Neuronal stem cell (in vitro differentiated cells): ENCODE measurements around the gene CUBN.

Experiments
- DNase-seq: peaks from one replicate; pipeline ENCODE4 v3.0.0-alpha.2; 2013; ENCODE audit warnings: low spot score
- H2AFZ ChIP-seq: one replicate; pipeline ENCODE4 v1.6.1; 2013; ENCODE audit warnings: mild to moderate bottlenecking, low read length, inconsistent platforms
- H2AK5ac ChIP-seq: 2 replicates; pipeline ENCODE4 v1.6.1; 2013; ENCODE audit warnings: low read depth, mild to moderate bottlenecking, inconsistent platforms, low read length, moderate library complexity, mixed read lengths
- H2BK120ac ChIP-seq: 2 replicates; pipeline ENCODE4 v1.6.1; 2013; ENCODE audit warnings: low read depth, mild to moderate bottlenecking, inconsistent platforms, low read length, moderate library complexity, mixed read lengths
- H2BK12ac ChIP-seq: one replicate; pipeline ENCODE4 v1.6.1; 2013; ENCODE audit warnings: low read length, inconsistent platforms
- H2BK15ac ChIP-seq: 2 replicates; pipeline ENCODE4 v1.6.1; 2013; ENCODE audit warnings: mild to moderate bottlenecking, low read length, inconsistent platforms, mixed read lengths
- H2BK5ac ChIP-seq: one replicate; pipeline ENCODE4 v1.6.1; 2013; ENCODE audit warnings: inconsistent platforms, mild to moderate bottlenecking, low read length, moderate library complexity
- H3K14ac ChIP-seq: one replicate; pipeline ENCODE4 v1.6.1; 2013; ENCODE audit warnings: low read length, inconsistent platforms
- H3K18ac ChIP-seq: 2 replicates; pipeline ENCODE4 v1.6.1; 2013; ENCODE audit warnings: low read length, inconsistent platforms
- H3K23ac ChIP-seq: 2 replicates; pipeline ENCODE4 v1.6.1; 2013; ENCODE audit warnings: low read depth, mild to moderate bottlenecking, mixed read lengths, low read length, inconsistent platforms; ENCODE audit not compliant: poor library complexity
- H3K27ac ChIP-seq: replicated peaks from 3 replicates; pipeline ENCODE4 v1.5.1; 2013; ENCODE audit warnings: low read length, inconsistent platforms
- H3K27me3 ChIP-seq, 3 experiments: 2 replicates each; pipeline ENCODE4 v1.6.1; 2013; ENCODE audit warnings: low read length in 3 of 3, mild to moderate bottlenecking in 2 of 3, inconsistent platforms in 1 of 3, low read depth in 1 of 3, mixed read lengths in 1 of 3, moderate library complexity in 1 of 3; ENCODE audit not compliant: control insufficient read depth in 3 of 3, insufficient read depth in 3 of 3
- H3K36me3 ChIP-seq, 2 donors: replicated peaks in 1 of 2; 2 replicates each; pipeline ENCODE4 v1.6.1; 2013; ENCODE audit warnings: low read length in 2 of 2; ENCODE audit not compliant: control insufficient read depth in 2 of 2, insufficient read depth in 2 of 2
- H3K4ac ChIP-seq: 2 replicates; pipeline ENCODE4 v1.6.1; 2013; ENCODE audit warnings: inconsistent platforms, mild to moderate bottlenecking, low read length, moderate library complexity
- H3K4me1 ChIP-seq, 2 donors: 1 replicate in 1 of 2; 2 replicates in 1 of 2; pipeline ENCODE4 v1.6.1; 2013; ENCODE audit warnings: low read length in 2 of 2, low read depth in 1 of 2; ENCODE audit not compliant: control insufficient read depth in 2 of 2, insufficient read depth in 1 of 2
- H3K4me2 ChIP-seq: one replicate; pipeline ENCODE4 v1.6.1; 2013; ENCODE audit warnings: mild to moderate bottlenecking, low read length, inconsistent platforms; ENCODE audit not compliant: insufficient read depth, poor library complexity, severe bottlenecking
- H3K4me3 ChIP-seq, 2 donors: 2 replicates each; pipeline ENCODE4 v1.5.1; 2013; ENCODE audit warnings: low read length in 2 of 2, mild to moderate bottlenecking in 2 of 2, inconsistent platforms in 1 of 2, moderate library complexity in 1 of 2
- H3K79me1 ChIP-seq: one replicate; pipeline ENCODE4 v1.6.1; 2013; ENCODE audit warnings: low read depth, mild to moderate bottlenecking, inconsistent platforms, low read length, moderate library complexity
- H3K9ac ChIP-seq: one replicate; pipeline ENCODE4 v1.6.1; 2013; ENCODE audit warnings: mild to moderate bottlenecking, low read depth, low read length, inconsistent platforms; ENCODE audit not compliant: poor library complexity
- H3K9me3 ChIP-seq, 2 donors: replicated peaks in 1 of 2; 2 replicates each; pipeline versions ENCODE3 to v1.6.1; 2013; ENCODE audit warnings: low read length in 2 of 2, mild to moderate bottlenecking in 2 of 2, inconsistent platforms in 1 of 2, low read depth in 1 of 2, mixed read lengths in 1 of 2, moderate library complexity in 1 of 2; ENCODE audit not compliant: control insufficient read depth in 2 of 2, insufficient read depth in 1 of 2
- H4K8ac ChIP-seq: one replicate; pipeline ENCODE4 v1.6.1; 2013; ENCODE audit warnings: low read depth, mild to moderate bottlenecking, inconsistent platforms, low read length, moderate library complexity
- H4K91ac ChIP-seq: one replicate; pipeline ENCODE4 v1.6.1; 2013; ENCODE audit warnings: low read length, low read depth, mild to moderate bottlenecking, inconsistent platforms; ENCODE audit not compliant: poor library complexity
- WGBS, 2 donors: extraction: QIAGEN DNeasy Blood & Tissue Kit; methylation state at CpG; one replicate each; pipeline ENCODE4 v1.1.7; 2013; ENCODE audit warnings: missing lambda C conversion rate in 2 of 2, mixed read lengths in 1 of 2; ENCODE audit not compliant: insufficient read length in 2 of 2, insufficient replicate concordance in 1 of 2; ENCODE audit errors: extremely low coverage in 2 of 2; 5-methylcytosine and 5-hydroxymethylcytosine counted together

Gene CUBN

DNA sequence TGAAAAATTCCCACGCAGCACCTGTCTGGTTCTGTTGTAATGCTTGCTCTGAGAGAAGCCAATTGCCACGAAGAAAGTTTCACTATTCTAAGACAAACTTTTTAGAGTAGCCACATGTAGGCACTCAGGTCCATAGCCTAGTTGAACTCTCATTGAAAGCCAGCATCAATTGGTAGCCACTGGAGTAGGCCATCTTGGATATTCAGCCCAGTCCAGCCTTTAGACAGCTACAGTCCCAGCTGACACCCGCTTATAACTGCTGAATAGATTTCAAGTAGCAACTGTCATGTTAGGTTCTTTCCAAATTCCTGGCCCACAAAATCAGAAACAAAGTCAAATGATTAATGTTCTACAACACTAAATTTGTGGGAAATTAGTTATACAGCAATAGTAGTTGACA, 31.6 kb downstream of the CUBN start:
- H2BK12ac ChIP-seq = no peak overlapping the region
- no peak overlapping the region for H3K4ac ChIP-seq
- no peak overlapping the region for H2BK15ac ChIP-seq
- no peaks in the 10 kb centered on the region for H3K36me3 ChIP-seq
- H3K9me3 ChIP-seq = peaks cover 0 to 12% of the 10 kb centered on the region in 2 donors
- no peaks in the 10 kb centered on the region for H3K27me3 ChIP-seq
- H4K91ac ChIP-seq = no peak overlapping the region
- no peak overlapping the region for H3K9ac ChIP-seq
- no peak overlapping the region for H4K8ac ChIP-seq
- no peak overlapping the region for H2BK5ac ChIP-seq
- no peak for DNase-seq
- no peak overlapping the region for H3K14ac ChIP-seq
- no peak overlapping the region for H2AK5ac ChIP-seq
- H3K4me3 ChIP-seq = no peak overlapping the region
- WGBS, 2 donors = no CpG with 5 or more reads among the region's 3 CpGs
- no peak overlapping the region for H3K23ac ChIP-seq
- no peak overlapping the region for H2AFZ ChIP-seq
- no peaks in the 10 kb centered on the region for H3K4me1 ChIP-seq
- H3K27ac ChIP-seq = no peak overlapping the region
- H3K4me2 ChIP-seq = no peak overlapping the region
- H3K18ac ChIP-seq = no peak overlapping the region
- H2BK120ac ChIP-seq = no peak overlapping the region
- no peaks in the 10 kb centered on the region for H3K79me1 ChIP-seq

DNA sequence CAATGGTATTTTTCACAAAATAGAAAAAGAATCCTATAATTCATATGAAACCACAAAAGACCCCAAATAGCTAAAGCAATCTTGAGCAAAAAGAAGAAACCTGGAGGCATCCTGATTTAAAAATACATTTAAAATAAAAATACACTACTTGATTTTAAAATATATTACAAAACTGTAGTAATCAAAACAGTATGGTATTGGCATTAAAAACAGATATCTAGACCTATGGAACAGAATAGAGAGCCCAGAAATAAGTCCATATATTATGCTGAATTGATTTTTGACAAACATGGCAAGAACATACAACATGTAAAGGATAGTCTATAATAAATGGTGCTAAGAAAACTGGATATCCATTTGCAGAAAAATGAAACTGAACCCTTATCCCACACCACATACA, 34.8 kb downstream of the CUBN start:
- Histone ChIP-seq H2AFZ (no peak overlapping the region), H3K4me3 (no peak overlapping the region), H3K36me3 (no peaks in the 10 kb centered on the region), H3K4ac (no peak overlapping the region), H2BK5ac (no peak overlapping the region), H3K9ac (no peak overlapping the region), H3K23ac (no peak overlapping the region), H3K18ac (no peak overlapping the region), H2BK15ac (no peak overlapping the region), H3K4me2 (no peak overlapping the region), H3K4me1 (peaks cover 0 to 6% of the 10 kb centered on the region in 2 donors), H2AK5ac (no peak overlapping the region), H3K27me3 (no peaks in the 10 kb centered on the region), H3K14ac (no peak overlapping the region), H3K27ac (no peak overlapping the region), H4K91ac (no peak overlapping the region), H4K8ac (no peak overlapping the region), H3K79me1 (no peaks in the 10 kb centered on the region), H2BK12ac (no peak overlapping the region), H3K9me3 (peaks cover 0 to 22% of the 10 kb centered on the region in 2 donors), H2BK120ac (no peak overlapping the region)
- no peak for DNase-seq

DNA sequence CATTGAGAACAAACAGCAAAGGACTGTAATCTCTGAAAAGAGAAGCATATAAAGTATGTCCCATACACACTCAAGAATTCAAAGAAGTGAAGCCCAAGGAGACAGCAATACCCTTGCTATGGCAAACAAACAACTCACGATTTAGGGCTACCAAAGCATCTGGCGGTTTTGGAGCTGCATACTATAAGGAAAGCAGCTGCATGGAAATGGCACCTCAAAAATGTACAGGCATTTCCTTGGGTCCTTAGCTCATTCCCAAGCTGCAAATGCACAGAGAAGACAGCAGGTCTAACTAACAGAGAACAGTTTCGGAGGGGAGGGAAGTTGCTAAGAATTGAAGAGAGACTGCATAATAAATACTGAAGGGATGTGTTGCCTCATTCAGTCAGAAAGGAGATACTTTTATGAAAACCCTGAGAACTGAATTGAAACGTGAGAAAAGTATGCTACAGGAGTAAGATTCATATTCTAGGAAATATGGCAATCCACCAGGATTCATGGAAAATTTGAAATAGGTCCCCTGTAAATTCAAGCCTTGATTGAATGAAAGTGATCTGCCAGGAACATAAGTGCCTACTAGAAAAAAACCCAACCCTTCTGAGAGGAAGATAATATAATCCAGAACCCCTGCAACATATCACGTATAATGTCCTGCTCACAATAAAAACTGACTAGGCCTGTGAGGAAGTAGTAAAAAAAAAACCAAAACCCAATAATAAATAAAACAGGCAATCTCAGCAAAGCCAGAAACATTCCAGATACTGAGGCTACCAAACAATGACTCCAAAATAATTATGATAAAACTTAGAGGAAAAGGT, 36.4 kb downstream of the CUBN start:
- H3K9me3 ChIP-seq = peaks cover 0 to 19% of the 10 kb centered on the region in 2 donors
- H3K23ac ChIP-seq = no peak overlapping the region
- no peak overlapping the region for H2BK15ac ChIP-seq
- H2BK12ac ChIP-seq = no peak overlapping the region
- H2BK120ac ChIP-seq = no peak overlapping the region
- H2AFZ ChIP-seq = peak overlapping the region; percentile 50
- no peak overlapping the region for H3K4me2 ChIP-seq
- H2BK5ac ChIP-seq = no peak overlapping the region
- H4K8ac ChIP-seq = no peak overlapping the region
- H3K4me1 ChIP-seq = peaks cover 0 to 6% of the 10 kb centered on the region in 2 donors
- no peak overlapping the region for H3K9ac ChIP-seq
- no peaks in the 10 kb centered on the region for H3K79me1 ChIP-seq
- H3K14ac ChIP-seq = no peak overlapping the region
- no peaks in the 10 kb centered on the region for H3K27me3 ChIP-seq
- no peak for DNase-seq
- H2AK5ac ChIP-seq = no peak overlapping the region
- no peak overlapping the region for H4K91ac ChIP-seq
- no peaks in the 10 kb centered on the region for H3K36me3 ChIP-seq
- no peak overlapping the region for H3K27ac ChIP-seq
- no peak overlapping the region for H3K4me3 ChIP-seq
- no peak overlapping the region for H3K18ac ChIP-seq
- H3K4ac ChIP-seq = no peak overlapping the region
- no CpG with 5 or more reads among the region's 5 CpGs for WGBS, 2 donors

- Histone ChIP-seq H2BK12ac (no peak overlapping the region), H3K4me2 (no peak overlapping the region), H3K9ac (no peak overlapping the region), H2AK5ac (no peak overlapping the region), H2BK120ac (no peak overlapping the region), H3K23ac (no peak overlapping the region), H3K14ac (no peak overlapping the region), H4K8ac (no peak overlapping the region), H2AFZ (peak overlapping the region; percentile 50), H3K79me1 (no peaks in the 10 kb centered on the region), H2BK15ac (no peak overlapping the region), H2BK5ac (no peak overlapping the region), H3K4me3 (no peak overlapping the region), H3K27me3 (no peaks in the 10 kb centered on the region), H3K4ac (no peak overlapping the region), H3K9me3 (peaks cover 0 to 19% of the 10 kb centered on the region in 2 donors), H3K36me3 (no peaks in the 10 kb centered on the region), H3K18ac (no peak overlapping the region), H3K4me1 (peaks cover 0 to 6% of the 10 kb centered on the region in 2 donors), H4K91ac (no peak overlapping the region), H3K27ac (no peak overlapping the region)
- no peak for DNase-seq
- WGBS, 2 donors = no CpG with 5 or more reads among the region's 4 CpGs
Observed at GRCh38 chr10:17092216-17092944, 37.2 kb downstream of the CUBN start.
